ENCODE data around the gene MIS18A.

MIS18A gene

DNA sequence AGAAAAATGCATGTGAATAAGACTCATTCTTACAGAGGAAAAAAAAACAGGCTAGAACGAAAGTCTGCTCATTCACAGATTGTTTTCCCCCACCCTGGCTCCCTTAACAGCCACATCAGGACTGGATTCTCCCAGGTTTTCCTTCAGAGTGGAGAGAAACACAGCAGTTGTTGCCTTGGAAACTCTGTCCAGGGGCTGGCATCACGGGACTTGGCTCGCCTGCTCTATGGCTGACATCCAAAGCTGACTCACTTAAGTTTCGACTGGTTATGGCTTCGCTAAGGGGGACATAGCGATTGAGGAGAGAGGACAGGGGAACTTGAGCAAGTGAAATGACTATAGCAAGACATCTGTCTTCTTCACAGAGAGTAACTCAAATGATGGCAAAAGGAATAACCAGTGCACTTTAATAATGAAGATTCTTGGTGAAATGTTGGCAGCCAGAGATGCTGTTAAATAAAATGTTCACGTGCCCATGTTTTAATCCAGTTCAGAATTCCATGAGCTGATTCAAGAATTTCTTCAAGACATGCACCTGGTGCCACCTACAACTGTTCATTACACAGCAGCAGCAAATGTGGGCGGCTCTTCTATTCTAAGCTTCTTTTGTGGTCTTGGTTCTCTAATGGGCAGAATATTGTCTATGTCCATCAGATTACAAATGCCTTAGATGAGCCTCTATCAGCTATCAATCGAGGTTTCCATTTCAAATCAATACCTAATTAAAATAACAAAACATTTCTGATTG lies 21.8 kb downstream of the MIS18A start:
- no peak for DNase-seq (ENCODE audit: low read depth in 2 of 2, low spot score in 1 of 2)

DNA sequence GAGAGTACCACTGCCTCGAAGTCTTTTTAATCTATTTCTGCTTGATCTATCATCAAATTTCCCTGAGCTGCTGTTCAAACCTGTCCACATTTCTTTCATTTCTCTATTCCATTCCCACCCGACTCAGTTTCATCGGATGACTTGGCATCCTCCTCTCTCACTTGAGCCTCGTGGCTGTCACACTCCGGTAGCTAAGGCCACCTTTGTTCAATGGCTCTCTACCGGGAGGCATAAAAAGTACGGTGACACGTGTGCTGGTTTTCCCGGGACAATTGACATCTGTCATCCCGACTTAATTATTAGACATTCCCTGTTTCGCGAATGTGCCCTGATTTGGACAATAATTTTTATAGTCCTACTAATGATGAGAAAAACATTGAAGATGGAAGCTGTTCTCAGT lies 22.6 kb downstream of the MIS18A start:
- DNase-seq (ENCODE audit: low read depth in 2 of 2, low spot score in 1 of 2) = no peak

DNA sequence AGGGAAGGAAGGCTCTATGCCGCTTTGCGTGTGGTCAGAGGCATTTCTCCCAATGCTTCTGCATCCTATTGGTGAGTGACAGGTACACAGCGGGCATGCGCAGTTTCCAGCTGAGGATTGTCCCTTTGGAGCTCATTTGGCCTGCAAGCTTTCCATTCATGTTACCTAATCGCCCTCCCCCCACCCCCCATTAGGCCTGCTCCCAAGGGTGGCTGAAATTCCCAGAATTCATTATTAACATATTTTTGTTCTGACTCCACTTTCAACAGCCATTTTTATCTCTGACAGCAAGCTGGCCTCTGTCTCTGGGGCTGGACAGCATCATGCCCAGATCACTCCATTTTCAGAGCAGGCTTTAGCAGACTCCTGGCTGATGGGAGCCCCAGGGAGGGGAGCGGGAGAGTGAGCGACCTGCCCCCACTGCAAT lies 25.6 kb downstream of the MIS18A start:
- DNase-seq (ENCODE audit: low read depth in 2 of 2, low spot score in 1 of 2) = no peak

DNA sequence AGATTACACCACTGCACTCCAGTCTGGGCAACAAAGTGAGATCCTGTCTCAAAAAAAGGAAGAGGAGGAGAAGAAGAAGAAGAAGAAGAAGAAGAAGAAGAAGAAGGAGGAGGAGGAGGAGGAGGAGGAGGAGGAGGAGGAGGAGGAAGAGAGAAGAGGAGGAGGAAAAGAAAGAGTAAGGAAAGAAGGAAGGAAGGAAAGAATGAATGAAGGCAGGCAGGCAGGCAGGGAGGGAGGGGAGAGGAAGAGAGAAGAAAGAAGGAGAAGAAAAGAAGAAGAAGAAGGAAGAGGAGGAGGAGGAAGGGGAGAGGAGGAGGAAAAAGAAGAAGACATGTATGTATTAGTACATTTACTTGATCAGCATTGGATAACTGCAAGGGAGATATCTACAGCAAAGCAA lies 26.7 kb downstream of the MIS18A start:
- DNase-seq (ENCODE audit: low read depth in 2 of 2, low spot score in 1 of 2) = no peak

DNA sequence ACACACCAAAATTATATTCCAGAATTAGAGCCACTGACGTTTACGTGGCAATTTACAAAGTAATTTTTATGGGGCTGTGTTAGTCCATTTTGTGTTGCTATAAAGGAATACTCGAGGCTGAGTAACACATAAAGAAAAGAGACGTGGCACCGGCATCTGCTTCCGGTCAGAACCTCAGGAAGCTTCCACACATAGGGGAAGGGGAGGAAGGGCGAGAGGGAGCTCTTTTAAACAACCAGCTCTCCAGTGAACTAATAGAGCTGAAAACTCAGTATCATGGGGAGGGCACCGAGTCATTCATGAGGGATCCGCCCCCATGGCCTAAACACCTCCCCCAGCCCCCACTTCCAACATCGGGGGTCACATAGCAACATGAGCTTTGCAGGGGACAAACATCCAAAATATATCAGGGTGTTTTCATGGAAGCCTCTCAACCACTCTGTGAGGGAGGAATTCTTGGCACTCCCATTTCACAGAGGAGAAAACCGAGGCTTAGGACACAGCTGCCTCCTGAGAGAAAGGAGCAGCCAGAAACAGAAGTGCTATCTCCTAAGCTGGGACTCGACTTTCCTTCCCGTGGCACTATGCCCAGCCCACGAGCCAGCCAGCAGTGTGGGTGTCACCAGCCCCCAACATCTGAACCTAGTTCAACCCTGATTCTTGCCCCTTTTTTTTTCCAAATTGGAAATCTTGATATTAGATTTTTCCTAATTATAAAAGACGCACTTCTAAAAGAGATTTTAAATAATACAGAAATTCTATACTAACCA lies 29.2 kb downstream of the MIS18A start:
- DNase-seq (ENCODE audit: low read depth in 2 of 2, low spot score in 1 of 2) = no peak

DNA sequence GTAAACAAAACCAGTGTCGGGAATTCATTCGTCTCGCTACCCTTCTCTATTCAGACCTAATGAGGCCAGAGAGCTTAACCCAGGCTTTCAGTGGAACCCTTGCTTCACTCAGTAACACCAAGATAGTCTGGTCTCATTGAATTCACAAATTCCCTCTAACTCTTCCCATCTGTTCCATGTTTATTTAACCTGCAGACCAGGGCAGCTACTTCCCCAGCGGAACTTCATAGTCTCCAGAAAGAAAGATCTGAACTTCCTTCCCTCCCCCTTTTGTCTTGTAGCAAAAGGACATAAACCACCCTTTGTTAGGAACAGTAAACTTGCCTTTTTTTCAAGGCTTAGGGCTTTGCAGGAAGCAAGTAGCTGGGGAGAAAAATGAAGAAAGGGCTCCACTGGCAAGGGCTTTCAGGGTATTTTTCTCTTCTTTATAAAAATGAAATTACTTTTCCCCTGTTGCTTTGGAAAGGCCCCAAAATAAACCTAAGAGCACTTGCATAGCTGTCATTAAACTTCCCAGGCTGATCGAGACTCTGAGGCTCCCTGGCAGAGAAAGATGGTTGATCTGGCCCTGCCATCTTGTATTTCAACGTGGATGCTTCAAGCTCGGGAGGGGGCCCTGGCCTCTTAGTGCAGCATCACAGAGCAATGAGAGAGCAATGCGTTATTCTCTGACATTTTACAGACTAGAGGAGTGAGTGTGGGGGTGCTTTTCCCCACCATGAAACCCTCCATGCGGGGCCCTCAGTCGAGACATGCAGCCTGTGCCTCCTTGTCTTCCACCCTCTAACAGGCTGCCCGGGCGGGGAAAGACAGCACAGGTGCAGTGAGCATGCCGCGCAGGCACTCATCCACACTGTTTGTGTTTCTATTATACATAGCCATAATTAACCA lies 30.0 kb downstream of the MIS18A start:
- no peak for DNase-seq (ENCODE audit: low read depth in 2 of 2, low spot score in 1 of 2)

DNA sequence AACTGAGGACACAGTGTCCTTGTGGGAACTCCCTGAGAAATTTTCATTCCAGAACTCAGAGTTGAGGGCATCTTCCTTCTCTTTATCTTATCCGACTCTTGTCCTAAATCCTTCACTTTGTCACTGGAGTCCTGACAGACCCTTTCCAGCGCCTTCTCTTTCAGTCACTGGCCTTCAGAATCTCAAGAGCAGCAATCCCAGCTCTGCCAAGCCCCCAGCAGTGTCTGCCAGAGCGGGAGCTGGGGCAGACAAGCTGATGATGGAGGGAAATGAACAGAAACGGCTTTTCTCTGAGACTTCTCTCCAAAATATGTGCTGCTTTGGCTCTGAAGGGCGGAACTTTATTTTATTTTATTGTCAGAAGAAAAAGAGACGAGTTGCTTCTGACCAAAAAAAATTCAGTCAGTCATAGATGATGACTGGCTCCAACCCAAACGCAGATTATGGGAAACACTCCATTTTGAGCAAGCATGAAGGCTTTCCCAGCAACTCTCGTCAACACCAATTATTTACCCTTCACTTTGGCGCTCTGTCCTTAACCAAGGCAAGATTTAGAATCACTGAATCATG lies 32.2 kb downstream of the MIS18A start:
- DNase-seq (ENCODE audit: low read depth in 2 of 2, low spot score in 1 of 2) = no peak

DNA sequence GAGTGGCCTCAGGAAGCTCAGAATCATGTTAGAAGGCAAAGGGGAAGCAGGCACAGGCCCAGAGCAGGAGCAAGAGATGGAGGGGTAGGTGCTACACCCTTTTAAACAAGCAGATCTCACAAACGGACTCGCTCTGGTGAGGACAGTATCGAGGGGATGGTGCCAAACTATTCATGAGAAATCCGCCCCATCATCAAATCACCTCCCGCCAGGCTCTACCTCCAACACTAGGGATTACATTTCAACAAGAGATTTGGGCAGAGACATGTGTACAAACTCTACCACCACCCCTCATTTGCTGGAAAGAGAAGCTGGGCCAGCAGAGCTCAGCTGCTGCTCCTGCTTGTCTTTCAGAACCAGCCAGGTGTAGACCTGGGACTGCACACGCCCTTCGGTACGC lies 32.9 kb downstream of the MIS18A start:
- DNase-seq (ENCODE audit: low read depth in 2 of 2, low spot score in 1 of 2) = no peak

DNA sequence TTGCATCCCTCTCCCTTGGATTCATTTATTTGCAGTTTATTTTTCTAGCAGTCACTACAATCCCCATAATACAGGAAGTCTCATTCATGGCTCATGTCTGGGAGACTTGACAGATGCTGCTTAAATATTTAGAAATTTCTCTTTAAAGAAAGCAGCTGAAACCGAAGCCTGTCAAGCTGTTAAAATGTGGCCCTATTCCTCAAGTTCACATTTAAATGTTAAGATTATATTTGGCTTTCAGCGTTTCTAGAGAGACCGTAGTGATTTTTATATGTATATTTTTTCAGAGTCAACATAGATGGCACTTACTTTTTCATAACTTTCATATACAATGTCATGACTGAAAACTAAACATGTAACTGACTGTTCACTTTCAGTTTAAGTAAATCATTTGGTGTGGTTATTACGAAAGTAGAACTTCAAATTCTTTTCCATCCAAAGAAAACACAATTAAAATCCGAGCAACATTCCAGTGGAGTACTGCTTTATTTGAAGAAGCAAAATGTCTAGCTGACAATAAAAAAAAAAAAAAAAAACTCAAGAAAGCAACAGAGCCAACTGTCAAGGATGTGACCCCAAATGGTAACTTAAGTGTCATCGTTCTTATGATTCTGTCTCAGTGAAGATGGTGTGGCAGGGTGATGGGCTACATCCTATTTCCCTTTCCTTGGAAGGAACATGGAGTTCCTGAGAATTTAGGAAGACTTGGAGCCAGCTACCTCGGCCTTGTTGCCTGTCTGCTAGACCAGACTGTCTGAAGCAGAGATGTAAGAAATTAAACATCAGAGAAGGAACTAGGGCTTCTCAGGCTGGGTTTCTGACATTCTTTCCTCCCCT lies 37.8 kb downstream of the MIS18A start:
- DNase-seq (ENCODE audit: low read depth in 2 of 2, low spot score in 1 of 2) = no peak

DNA sequence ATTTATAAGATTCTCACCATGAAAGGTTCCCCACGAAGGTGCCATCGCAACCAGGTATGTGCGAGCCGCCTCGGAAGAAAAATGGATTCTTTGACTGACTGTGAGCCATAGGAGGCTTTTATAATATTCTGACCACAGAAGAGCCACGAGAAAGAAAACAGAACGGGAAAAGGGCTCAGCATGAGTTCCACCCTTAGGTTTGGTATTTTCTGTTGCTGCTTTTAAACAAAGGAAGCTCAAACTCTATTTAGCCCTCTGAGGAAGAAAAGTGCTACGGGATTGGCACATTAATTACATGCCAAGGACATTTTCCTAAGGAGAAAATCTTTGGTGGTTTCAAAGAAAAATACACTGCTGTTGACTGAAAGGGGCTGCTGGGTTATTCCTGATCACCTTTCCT lies 39.3 kb downstream of the MIS18A start:
- DNase-seq (ENCODE audit: low read depth in 2 of 2, low spot score in 1 of 2) = no peak

DNA sequence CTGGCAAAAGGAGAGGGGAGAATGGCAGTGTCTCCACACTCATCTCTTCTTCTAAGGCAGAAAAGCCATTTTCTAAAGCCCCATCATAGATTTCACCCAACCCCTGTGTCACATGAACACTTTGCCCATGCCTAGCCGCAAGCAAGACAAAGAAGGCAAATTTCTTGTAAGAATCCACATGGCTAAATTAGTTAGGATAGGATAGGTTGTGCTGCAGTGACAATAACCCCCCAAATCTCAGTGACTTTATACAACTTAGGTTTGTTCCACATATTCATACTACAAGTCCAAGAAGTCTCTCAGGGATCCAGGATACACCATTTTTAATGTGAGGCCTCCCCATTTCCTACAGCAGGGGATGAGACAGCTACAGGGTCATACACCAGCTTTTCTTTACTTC lies 40.8 kb downstream of the MIS18A start:
- no peak for DNase-seq (ENCODE audit: low read depth in 2 of 2, low spot score in 1 of 2)

DNA sequence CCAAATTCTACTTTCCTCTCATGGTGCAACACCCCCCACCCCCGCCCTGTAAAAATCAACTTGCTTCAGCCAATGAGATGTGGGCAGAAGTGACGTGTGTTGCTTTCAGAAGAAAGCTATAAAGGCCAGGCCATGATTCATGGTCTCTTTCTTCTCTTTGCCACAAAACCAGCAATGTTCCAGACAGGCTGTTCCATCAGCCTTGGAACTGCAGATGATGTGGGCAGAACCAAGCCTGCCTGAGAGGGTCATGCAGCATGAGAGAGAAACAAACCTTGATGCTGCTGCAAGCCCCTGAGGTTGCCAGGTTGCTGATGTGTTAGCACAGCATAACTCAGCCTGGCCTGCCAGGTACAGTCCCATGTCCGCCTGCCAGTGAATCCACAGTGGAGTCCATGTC lies 41.8 kb downstream of the MIS18A start:
- no peak for DNase-seq (ENCODE audit: low read depth in 2 of 2, low spot score in 1 of 2)

DNA sequence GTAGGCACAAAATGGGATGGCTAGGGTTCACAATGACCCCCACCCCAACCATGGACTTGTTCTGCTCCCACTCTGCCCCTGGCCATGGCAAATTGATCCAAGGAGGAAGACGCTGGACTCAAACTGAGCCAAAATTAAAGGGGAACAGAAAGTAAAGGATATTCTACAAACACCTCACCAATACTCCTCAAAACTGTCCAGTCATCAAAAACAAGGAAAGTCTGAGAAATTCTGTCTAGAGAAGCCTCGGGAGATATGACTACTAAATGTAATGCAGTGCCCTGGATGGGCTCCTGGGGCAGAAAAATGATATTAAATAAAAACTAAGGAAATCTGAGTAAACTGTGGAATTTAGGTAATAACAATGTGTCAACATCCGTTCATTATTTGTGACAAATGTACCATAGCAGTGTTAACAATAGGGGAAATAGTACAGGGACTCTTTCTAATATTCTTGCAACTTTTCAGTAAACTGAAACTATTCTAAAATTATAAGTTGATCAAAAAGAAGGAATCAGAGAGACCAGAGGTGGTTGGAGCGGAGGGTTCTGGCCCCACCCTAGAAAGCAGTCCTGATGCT lies 45.0 kb downstream of the MIS18A start:
- no peak for DNase-seq (ENCODE audit: low read depth in 2 of 2, low spot score in 1 of 2)

DNA sequence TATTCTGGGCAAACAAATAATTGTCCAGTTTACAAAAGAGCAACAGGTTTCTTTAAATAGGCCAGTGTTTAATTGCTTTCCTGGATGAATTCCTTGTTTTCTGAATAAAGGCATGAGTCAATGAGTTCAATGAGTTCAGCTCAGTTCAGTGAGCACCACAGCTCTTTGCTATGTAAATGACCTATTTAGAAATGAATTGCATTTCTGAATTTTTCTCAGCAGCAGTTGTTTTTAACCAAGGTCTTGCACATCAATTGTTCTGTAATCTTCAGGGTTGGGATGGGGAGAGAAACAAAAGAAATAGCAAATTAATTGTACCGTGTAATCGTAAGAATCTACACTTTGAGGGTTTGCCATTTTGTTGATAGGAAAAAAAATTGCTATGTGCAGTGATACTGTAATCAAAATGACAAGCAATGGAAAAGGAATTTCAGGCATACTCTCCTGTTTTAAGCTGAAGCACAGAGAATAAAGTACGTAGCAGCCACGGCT lies 45.7 kb downstream of the MIS18A start:
- DNase-seq (ENCODE audit: low read depth in 2 of 2, low spot score in 1 of 2) = no peak

DNA sequence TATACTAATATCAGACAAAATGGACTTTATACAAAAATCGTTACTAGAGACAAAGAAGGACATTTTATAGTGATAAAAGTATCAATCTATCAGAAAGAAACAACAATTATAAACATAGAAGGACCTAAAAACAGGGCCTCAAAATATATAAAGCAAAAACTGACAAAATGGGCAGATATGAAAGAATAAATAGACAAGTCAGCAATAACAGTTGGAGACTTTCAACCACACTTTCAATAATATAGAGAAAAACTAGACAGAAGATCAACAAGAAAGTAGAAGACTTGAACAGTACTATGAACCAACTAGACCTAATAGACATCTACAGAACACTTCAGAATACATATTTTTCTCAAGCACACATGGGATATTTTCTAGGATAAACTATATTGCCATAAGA lies 52.4 kb downstream of the MIS18A start:
- DNase-seq (ENCODE audit: low read depth in 2 of 2, low spot score in 1 of 2) = no peak
